GM19240 (cell line): Measurements from ENCODE around the gene AMIGO3.
"Not testable (repeated sequence)": the region's sequence is repeated elsewhere in the genome, so short reads cannot be mapped to it uniquely, and the experiment has no call there.

Experiments
- DNase-seq: peaks from one replicate; pipeline ENCODE4 v3.0.0; 2011; ENCODE audit warnings: low spot score; ENCODE audit not compliant: insufficient read length

The AMIGO3 gene

DNA sequence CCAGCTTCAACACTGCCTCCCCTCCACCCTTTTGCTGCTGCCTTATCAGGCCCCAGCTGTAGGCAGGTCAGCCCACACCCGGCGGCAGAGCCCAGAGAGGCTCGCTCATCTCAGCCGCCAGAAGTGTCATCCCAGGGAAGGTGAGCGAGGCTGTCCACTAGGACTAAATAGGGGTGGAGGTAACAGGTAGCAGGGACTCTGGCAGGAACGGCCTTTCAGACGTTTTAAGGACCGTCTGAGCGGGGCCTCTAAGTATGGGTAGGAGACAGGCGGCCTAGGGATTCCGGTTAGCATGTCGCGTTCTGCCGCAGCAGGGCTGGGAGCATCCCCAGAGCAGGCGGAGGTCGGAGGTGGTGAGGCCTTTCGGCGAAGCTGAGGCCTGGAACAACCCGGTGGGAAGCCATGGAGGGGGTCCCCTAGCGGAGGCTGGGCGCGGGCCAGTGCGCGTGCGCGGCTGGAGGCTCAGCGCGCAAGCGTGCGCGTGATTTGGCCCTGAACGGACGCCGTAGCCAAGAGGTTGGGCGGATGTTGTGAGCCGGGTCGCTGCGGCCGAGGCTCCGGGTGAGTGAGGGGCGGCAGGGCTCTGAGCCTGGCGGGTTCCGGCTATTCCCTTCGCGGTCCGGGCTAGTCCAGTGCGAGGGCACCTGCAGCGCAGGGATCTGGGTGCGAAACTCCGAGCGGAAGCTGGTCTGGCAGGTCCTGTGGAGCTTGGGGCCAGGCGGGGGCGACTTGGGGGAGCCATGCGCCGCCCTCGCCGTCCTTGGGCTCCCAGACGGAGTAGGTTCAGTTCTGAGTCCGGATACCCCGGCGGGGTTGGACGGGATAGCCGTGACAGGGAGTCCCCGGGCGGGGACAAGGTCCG, 30.2 kb downstream of the AMIGO3 start, which contains the start of the genes MST1 and RNF123:
TSS of gene MST1 (minus strand) at position 429 of the 862 bp plus-strand sequence. CDS start 783 bp downstream, outside the sequence.
TSS of gene RNF123 (plus strand) at position 512 of the 862 bp plus-strand sequence. CDS start 1,609 bp downstream, outside the sequence.
- peak; percentile 94 for DNase-seq

GRCh38 chr3:49688338-49689045, 31.0 kb downstream of the AMIGO3 start:
- not testable (repeated sequence) for DNase-seq

DNA sequence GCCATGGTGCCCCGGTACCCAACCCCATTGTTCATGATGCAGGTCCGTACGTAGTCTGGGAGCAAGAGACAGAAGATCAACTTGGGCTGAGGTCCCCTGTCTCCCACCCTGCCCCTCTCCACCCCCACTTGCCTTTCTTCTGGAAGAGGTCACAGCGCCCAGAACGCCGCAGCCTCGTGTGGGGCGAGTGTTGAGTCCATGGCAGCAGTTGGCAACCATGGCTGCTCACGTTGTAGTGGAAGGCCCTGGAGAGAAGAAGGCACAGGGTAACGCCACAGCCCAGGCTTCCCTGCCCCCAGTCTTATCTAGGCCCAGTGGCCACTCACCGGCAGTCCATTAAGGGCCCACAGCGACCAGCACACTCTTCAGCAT, 32.1 kb downstream of the AMIGO3 start:
- DNase-seq = not testable (repeated sequence)

DNA sequence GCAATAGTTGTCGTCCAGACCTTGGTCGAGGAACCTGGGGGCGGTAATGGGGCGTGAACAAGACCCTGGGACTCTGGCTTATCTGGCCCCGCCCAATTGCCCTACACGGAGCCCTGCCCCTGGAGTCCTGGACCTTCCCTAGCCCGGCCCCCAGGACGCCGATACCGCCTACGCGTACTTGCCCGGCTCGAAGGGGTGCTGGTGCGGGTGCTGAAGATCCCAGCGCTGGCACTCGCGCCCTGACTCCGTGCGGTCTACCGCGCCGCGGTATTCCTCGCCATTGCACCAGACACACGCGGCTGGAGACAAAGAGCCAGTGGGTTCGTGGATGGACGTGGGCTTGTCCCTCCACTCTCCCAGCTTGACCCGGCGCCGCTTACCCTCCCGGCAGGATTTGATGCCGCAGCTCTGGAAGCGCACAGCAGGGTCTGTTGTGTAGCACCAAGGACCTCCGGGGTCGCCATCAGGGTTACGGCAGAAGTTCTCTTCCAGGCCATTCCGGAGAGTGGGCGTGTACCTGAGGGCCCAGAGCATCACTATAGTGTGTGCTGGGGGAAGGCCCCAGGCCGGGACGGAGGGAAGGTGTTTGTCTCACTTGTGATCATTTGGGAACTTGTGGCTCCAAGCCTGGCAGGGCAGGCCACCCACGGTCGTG, 32.6 kb downstream of the AMIGO3 start:
- DNase-seq = not testable (repeated sequence)

DNA sequence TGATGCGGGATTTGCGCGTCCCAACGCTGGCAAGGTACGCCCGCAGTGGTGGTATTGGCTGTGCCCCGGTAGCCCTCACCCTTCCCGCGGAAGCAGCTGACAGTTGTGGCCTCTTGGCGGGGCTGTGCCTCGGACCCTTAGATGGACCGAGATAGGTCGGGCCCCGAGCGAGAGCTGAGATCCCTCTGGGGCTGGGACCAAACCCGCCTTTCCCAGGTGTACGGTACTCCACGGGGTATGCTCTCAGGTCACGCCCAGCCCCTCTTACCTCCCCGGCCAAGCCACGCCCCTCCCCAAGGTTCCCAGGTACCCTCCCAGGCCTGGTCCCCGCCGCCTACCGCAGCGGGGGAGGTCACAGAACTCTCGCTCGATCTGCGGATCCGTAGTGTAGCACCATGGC, 33.1 kb downstream of the AMIGO3 start:
- DNase-seq = not testable (repeated sequence)

- DNase-seq = not testable (repeated sequence)
These were observed 33.6 kb downstream of the AMIGO3 start for GRCh38 chr3:49685846-49686245.

DNA sequence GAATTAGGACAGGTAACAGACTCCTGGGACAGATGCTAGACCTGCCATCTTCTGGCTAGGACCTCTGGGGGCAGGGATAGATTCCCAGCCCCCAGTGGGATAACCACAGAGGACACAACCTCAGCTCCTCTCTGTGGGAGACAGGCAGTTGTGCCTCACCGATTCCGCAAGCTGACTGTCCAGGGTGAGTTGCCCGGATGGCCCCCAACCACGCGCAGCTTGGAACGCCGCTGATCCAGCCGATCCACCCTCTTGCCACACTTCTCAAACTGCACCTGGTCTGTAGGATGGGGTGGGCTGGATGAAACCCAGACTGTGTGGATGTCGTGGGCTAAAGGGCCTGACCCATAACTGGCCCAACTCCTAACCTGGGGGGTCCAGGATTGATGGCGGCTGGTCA, 34.4 kb downstream of the AMIGO3 start:
- DNase-seq = not testable (repeated sequence)

GRCh38 chr3:49684453-49684852, 35.0 kb downstream of the AMIGO3 start:
- not testable (repeated sequence) for DNase-seq

- no peak for DNase-seq
These were observed 36.3 kb downstream of the AMIGO3 start for GRCh38 chr3:49683162-49683561.

DNA sequence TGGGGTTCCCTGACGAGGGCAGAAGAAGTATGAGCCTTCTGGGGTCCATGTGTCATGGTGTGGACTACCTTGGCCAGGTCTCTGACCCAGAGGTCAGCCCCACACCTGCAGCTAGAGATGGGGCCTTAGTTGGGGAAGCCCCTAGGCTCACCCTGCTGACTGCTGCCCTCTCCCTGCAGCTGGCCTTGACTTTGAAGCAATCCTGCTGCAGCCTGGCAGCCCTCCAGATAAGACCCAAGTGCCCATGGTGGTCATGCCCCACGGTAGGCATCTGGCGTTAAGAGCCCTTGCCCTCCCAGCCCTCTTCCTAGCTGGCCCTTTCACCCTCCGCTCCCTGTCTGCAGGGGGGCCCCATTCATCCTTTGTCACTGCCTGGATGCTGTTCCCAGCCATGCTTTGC, 37.9 kb downstream of the AMIGO3 start:
- no peak for DNase-seq

DNA sequence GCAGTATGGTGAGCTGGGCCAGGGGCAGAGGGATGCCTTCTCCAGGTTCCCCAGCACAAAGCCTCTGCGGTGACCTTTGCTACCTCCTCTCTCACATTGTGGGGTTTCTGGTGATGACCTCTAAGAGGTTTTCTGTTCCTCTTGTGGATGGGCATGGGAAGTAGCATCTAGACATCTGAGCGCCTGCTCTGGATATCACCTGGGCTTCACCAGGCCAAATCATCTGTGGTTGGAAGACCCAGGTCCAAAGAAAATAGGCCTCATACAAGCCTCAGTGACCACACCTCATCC, 38.3 kb downstream of the AMIGO3 start:
- no peak for DNase-seq

DNA sequence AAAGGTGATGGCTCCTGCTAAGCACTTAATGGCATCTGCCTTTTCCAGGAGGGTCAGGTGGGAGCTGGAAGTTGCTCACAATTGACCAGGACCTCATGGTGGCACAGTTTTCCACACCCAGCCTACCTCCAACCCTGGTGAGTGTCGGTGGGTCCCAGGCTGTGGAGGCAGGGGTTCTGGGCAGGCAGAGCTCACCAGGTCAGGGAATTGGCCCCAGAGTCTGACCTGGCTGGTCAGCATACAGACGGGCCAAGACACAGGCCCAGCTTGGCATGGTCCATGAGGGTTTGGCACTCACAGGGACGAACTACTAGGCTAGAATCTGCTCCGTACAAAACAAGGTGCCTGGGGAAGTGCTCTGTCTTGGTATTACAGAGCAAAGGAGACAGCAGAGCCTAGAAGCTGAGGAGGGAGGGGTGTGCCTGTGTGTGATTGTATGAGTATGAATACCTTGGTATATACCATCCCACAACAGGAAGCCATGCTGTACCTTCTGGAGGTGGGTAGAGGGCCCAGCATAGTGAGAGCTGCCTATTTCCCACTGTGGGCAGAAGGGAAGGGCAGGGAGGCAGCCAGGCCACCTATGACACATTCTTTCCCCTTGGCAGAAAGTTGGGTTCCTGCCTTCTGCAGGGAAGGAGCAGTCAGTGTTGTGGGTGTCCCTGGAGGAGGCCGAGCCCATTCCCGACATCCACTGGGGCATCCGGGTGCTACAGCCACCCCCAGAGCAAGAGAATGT, 38.8 kb downstream of the AMIGO3 start:
- DNase-seq = no peak

DNA sequence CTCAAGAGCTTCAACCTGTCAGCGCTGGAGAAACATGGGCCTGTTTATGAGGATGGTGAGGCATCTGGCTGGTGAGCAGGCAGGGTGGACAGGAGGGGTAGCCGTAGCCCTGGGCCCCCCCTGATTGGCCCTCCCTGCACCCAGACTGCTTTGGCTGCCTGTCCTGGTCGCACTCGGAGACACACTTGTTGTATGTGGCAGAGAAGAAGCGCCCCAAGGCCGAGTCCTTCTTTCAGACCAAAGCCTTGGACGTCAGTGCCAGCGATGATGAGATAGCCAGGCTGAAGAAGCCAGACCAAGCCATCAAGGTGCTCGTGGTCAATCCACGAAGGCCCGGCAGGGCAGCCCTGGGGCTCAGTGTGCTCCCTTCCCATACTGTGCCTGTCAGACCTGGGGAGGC, 43.6 kb downstream of the AMIGO3 start:
- no peak for DNase-seq

- DNase-seq = no peak
These were observed 44.9 kb downstream of the AMIGO3 start for GRCh38 chr3:49674497-49674983.

- DNase-seq = peak; percentile 95
These were observed 45.6 kb downstream of the AMIGO3 start, which contains the start of gene APEH for GRCh38 chr3:49673715-49674496. TSS of gene APEH (plus strand) at chr3:49674351. CDS start at chr3:49674402, 51 bp downstream.

- no peak for DNase-seq
These were observed 46.3 kb downstream of the AMIGO3 start for GRCh38 chr3:49673121-49673714.

GRCh38 chr3:49671291-49672288, 47.9 kb downstream of the AMIGO3 start:
- DNase-seq = peak; percentile 90

DNA sequence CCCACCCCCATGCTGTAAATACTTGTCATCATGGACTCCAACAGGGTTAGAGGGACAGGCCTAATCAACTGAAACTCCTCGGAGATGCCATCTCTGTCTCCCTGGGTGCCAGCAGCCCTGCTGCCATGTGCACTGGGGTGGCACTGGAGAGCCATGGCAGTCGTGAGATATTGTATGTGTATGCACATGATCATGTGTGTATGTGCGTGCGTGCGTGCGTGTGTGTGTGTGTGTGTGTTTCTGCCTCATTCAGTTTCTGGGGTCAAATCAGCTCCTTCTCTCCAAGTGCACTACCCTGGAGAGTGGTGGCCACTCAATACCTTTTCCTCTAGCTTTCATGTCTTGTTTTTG, 48.6 kb downstream of the AMIGO3 start:
- DNase-seq = no peak

DNA sequence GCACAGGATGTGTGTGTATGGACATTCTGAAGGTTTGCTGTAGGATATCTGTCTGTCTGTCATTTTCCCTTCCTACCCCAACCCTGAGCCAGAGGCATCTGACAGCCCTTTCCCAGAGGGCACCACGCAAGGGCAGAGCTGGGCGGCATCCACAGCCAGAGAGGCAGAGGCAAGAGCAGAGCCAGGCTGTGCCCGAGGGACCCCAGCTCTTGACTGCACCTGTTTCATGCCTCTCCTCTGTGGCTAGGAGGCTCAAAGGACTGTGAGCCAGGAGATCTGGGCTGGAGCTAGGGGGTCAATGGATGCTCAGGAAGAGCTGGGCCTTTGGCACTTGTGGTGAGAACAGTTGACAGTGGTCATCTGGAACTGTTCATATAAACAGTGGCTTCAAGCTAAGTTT, 50.1 kb downstream of the AMIGO3 start:
- no peak for DNase-seq
